HG02938 (cell line): ENCODE data around the gene SH2B2.

Source experiments
- ATAC-seq: cut with Tn5 transposase; IDR thresholded peaks from one replicate; pipeline ENCODE4 v1.9.1; 2021; ENCODE audit warnings: mild to moderate bottlenecking, moderate library complexity; ENCODE audit not compliant: unreplicated experiment

The SH2B2 gene

DNA sequence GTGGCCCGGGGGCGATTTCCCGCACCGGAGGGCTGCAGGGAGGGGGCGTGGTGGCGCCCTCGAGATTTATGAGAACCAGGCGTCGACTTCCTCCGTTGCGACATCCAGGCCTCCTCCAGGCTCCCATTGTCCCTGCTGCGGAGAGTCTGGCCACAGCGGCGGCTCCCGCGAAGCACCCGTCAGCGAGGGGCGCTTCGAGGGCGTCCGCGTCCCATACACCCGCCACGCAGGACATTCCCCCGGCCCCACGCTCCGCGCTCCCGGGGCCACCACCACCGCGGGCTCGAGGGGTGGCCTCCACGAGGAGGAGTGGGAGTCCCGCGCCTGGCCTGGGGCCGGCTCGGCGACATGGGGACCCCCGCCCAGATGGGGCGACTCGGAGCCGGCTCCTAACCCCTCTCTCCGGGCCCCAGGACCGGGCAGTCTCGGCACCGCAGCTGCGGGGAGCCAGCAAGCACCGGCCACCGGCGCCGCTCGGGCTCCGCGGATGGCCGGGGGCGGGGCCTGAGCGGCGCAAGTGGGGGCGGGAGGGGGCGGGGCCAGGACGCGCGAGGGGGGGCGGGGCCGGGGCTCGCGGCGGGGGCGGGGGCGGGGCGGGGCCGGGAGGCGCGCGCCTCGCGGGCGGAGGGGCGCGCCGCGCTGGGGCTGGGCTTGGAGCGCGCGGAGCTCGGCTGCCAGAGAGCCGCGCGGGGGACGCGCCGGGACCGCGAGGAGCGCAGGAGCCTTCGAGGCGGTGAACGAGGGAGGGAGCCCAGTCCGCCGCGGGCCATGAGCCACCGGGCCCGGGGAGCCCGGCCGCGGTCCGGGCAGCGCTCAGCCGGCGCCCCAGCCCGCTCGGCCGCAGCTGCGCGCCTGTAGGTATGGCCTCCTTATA, at the start of gene SH2B2:
Gene SH2B2 (plus strand): TSS at position 632 of the 874 bp plus-strand sequence. CDS start 13,683 bp downstream, outside the sequence.
- no peak for ATAC-seq

DNA sequence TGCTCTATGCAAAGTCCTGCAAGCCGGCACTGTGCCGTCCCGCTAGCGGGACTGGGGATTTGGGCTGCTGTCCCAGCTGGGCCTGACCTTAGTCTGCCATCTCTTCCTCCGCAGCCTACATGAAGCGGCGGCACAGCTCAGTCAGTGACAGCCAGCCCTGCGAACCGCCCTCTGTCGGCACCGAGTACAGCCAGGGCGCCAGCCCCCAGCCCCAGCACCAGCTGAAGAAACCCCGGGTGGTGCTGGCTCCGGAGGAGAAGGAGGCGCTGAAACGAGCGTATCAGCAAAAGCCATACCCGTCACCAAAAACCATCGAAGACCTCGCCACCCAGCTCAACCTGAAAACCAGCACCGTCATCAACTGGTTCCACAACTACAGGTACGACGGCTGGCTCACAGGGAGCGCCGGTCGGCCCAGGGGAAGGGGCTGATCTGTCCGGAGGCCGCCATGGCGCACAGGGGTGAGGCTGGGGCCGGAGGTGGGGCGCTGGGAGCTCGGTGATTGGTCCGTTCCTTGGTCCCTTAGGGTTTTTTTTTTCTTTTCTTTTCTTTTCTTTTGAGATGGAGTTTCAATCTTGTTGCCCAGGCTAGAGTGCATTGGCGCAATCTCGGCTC, 47.4 kb upstream of the SH2B2 start:
- ATAC-seq, result no peak

DNA sequence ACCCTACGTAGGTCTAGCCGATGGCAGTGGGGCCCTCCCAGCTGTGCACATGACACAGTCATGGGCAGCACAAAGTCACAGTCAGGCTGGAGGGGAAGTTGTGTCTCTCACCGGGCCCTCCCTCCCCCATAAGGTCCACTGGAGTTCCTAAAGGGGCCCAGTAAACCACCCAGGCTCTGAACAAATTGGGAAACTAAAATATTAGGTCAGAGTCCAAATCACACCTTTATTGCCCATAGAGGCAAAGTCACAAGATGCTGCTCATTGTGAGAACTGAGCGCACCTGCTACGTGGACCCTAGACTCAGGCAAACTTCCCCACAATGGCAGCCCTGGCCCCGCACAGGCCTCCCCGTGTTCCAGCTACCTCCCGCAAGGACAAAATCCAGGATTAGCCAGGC, 45.2 kb upstream of the SH2B2 start:
- no peak for ATAC-seq

GRCh38 chr7:102244601-102245000, 42.1 kb upstream of the SH2B2 start:
- ATAC-seq, result no peak

- no peak for ATAC-seq
Observed at GRCh38 chr7:102248081-102248455, 38.6 kb upstream of the SH2B2 start.

- no peak for ATAC-seq
Observed at GRCh38 chr7:102248456-102249395, 37.9 kb upstream of the SH2B2 start.

GRCh38 chr7:102251531-102252365, 34.9 kb upstream of the SH2B2 start:
- no peak for ATAC-seq

- no peak for ATAC-seq
Observed at GRCh38 chr7:102252366-102252982, 34.2 kb upstream of the SH2B2 start.

DNA sequence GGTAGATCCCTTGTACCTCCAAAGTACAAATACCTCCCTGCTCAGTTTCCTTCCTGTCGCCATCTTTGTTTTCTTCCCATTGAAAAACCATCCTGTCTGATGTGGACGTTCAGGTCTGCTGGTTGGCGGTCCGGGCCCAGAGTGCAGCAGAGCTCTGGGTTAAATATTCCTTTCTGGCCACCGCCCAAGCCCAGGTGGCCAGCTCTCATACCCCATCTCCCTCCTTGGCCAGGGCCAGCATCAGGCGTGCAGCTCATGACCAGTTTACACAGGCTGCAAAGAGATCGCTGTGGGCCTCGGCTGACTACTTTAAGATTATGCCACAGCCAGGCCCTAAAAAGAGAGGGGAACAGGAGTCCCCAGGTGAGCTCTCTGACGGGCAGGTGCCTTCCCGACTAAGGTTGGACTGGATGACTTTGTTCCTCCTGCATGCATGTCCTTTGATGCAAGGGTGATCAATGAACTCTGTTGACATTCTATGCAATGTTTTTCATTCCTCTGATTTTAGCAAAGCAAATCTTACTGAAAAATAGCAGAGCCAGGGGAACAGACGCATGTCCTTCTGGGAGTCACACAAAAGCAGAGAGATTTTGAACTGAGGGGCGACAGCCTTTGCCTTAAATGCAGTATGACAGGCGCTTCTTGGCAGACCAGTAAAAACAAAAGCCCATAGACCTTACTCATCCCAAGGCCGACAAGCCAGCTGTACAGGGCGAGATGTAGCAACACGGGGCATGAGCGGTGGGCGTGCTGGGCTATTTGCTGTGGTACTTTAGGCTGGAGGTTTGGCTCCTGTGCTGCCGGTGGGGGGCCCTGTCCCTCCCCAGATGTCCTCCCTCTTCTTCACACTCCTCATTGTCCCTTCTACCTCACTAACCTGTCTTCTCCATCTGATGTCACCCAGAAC, 33.3 kb upstream of the SH2B2 start:
- no peak for ATAC-seq

GRCh38 chr7:102253973-102254370, 32.7 kb upstream of the SH2B2 start:
- no peak for ATAC-seq

GRCh38 chr7:102254521-102254920, 32.1 kb upstream of the SH2B2 start:
- no peak for ATAC-seq

- ATAC-seq, result no peak
Observed at GRCh38 chr7:102255501-102255900, 31.2 kb upstream of the SH2B2 start.

DNA sequence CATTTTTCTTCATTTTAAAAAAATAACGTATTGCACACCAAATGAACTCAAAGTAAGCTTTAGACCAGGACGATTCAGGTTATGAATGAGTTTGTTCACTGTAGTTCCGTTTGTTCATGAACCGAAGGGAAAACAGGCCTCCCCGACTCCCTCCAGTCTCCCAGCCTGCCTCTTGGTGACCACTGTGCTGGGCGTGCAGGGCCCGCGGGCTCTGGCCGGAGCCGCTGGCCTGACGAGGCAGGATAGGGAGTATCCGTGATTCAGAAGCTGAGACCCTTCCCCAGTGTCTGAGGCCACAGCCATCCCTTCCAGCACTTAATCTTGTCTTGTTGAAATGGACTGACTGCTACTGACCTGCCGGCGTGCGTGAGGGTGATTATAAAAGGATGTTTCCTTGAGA, 30.8 kb upstream of the SH2B2 start:
- no peak for ATAC-seq

DNA sequence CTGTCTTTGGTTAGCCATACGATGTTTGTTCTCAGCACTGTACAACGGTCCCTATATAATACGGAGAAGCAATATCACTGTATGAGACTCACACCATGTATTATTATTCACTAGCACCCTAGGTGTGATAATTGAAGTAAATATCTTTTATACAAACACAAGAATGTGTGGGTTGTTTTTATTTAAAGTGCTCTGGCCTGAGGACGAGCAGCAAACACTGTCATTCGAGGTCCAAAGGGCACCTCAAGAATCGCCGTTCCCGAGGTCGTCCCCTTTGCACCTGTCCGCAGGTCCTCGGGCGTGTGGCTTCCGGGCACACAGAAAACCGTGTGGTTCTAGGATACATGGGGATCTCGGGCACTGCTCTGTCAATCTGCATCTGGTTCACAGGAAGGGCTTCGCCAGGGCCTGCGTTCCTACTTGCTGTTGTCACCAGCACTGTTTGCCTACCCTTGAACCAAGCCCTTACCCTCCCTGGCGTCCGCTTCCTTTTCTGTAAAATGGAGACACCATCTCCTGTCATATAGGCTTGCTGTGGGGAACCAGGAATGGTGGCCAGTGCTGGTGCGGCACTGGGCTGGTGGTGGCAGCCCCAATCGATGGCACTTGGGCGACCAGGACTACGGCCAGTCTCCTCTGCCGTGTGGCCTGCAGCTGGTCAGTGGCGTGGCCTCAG, 28.5 kb upstream of the SH2B2 start:
- no peak for ATAC-seq

GRCh38 chr7:102258749-102259107, 27.9 kb upstream of the SH2B2 start:
- ATAC-seq, result no peak

DNA sequence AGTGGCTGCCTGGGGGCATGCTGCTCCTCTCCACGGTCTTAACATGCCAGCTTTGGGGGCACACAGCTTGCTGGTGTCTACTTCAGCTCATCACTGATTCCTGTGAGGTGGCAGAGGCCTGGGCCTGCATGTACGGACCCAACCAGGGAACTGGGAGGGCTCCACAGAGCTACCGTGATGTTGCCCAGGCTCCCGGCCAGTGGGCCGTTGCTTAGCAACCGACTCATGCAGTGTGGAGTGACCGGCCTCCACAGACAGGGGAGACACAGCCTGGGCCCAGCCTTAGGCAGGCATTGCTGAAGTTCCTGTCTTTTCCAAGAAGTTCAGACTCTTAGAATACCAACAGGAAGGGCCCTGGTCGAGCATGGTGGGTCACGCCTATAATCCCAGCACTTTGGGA, 25.8 kb upstream of the SH2B2 start:
- no peak for ATAC-seq

- ATAC-seq, result no peak
Observed at GRCh38 chr7:102261451-102261850, 25.2 kb upstream of the SH2B2 start.

- no peak for ATAC-seq
Observed at GRCh38 chr7:102262546-102262945, 24.1 kb upstream of the SH2B2 start.
